NCI-H2196 treated with DMSO at 0.1 percent for 48 hours (cell line): ENCODE data around the gene MMRN1.

ENCODE experiments used
- DNase-seq: peaks from one replicate; lab custom pipeline; 2025; ENCODE audit not compliant: unreplicated experiment; lab: John Stamatoyannopoulos, UW

The MMRN1 gene

GRCh38 chr4:89994176-89994873, 99.7 kb downstream of the MMRN1 start:
- no peak for DNase-seq

GRCh38 chr4:89995006-89995405, 100.4 kb downstream of the MMRN1 start:
- DNase-seq = no peak

DNA sequence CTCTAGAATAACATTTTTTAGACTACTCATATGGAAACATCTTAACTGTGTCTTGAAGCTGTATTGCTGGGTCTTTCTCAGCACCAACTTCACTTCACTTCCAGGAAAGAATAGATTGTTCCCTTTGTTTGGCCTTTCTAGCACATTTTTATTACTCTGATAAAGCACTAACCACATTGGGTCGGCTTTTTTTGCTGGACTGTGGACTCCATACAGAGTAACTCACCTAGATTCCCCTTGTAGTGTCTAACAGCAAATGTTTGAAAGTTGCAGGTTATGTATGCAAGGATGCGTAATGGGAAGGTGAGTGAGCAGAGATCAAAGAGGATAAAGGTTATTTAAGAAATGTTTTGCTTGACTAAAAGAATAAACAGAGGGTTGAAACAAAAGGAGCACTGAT, 101.2 kb downstream of the MMRN1 start:
- DNase-seq = no peak

GRCh38 chr4:89997171-89997704, 102.6 kb downstream of the MMRN1 start:
- DNase-seq = no peak

DNA sequence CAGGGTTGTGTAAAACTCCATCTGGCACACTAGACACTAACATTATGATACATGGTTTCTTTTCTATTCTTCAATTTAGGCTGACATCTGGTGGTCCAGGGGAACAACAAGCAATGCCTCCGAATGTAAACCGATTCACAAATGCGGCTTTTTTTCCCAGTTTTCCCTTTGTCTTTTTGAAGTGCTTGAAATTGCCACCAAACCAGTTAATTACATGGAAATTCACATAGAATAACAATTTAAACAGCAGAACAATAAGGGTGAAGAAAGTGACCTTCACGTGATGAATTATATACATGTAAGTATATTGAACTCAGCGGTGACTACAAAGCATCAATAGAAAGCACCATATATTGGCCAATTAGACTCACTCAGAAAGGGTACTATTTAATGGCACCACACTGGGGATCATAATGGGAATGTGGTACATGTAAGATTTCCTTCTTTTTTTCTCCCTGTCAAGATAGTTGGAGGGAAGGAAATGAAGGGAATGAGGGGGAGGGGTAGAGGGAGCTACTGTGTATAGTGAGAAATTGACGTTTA, 103.9 kb downstream of the MMRN1 start:
- DNase-seq = no peak

GRCh38 chr4:90001023-90001422, 106.4 kb downstream of the MMRN1 start:
- DNase-seq = no peak

- DNase-seq = no peak
These were observed 107.9 kb downstream of the MMRN1 start for GRCh38 chr4:90002441-90003062.
